HG03025 (cell line): ENCODE data around the gene SLC35F5.
"Not testable (repeated sequence)": the region's sequence is repeated elsewhere in the genome, so short reads cannot be mapped to it uniquely, and the experiment has no call there.

Source experiments
- ATAC-seq: cut with Tn5 transposase; IDR thresholded peaks from one replicate; pipeline ENCODE4 v1.9.1; 2021; ENCODE audit warnings: mild to moderate bottlenecking, moderate library complexity; ENCODE audit not compliant: unreplicated experiment, low FRiP score

SLC35F5 gene

DNA sequence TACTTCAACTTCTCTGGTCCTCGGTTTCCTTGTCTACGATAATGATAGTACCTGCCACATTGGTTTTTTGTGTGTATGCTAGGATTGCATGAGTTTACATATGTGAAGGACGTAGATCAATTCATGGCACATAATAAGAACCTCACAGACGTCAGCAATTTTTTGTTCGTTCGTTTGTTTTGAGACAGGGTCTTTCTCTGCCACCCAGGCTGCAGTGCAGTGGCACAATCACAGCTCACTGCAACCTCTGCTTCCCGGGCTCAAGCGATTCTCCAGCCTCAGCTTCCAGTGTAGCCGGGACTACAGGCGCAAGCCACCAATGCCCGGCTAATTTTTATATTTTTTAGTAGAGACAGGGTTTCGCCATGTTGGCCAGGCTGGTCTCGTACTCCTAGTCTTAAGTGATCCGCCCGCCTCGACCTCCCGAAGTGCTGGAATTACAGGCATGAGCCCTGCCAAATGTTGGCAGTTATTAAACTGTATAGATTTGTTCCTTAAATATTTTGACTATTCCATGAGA, 756 bp upstream of the SLC35F5 start:
- ATAC-seq = no peak

- peak; percentile 31 for ATAC-seq
Measured at GRCh38 chr2:113755835-113756354, 547 bp downstream of the SLC35F5 start.

GRCh38 chr2:113755035-113755834, 1.2 kb downstream of the SLC35F5 start:
- ATAC-seq = no peak

- ATAC-seq = no peak
Measured at GRCh38 chr2:113754160-113754559, 2.3 kb downstream of the SLC35F5 start.

DNA sequence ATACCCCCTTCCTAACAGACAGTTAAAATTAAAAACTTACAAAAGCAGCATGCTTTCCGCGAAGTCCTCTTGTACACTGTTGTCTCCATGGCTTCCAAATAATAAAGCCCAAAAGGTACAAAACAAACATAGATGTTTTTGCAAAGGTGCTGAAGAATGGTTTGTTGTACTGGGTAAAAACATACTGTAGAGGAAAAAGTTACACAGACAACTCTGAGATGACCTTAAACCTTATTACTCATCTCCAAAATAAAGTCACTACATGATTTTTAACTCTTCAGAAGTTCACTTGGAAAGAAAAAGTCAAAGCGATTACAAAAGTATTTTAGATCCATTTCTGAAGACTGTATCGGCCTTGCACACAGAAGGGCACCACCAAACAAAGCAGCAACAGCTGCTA, 6.1 kb downstream of the SLC35F5 start:
- ATAC-seq = no peak

GRCh38 chr2:113741091-113741490, 15.4 kb downstream of the SLC35F5 start:
- ATAC-seq = no peak

GRCh38 chr2:113739849-113740248, 16.6 kb downstream of the SLC35F5 start:
- ATAC-seq = no peak

DNA sequence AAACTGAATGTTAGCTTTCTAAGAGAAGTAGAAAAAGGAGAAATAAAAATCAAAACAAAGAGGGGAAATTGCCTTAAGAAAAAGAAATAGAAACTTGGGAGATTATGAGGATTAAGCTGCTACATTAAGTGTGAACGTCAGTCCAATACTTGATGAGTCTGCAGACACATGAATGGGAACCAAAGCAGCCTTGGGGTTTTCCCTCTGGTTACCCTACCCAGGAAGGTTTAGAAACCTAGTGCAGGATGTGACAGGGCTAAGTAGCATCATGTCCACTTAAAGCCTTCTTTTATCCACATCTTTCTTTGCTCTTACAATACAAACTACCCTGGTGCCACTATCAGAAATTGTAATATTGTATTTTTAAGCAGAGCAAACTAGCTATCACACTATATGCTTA, 22.3 kb downstream of the SLC35F5 start:
- ATAC-seq = no peak

GRCh38 chr2:113724010-113724409, 32.4 kb downstream of the SLC35F5 start:
- ATAC-seq = no peak

DNA sequence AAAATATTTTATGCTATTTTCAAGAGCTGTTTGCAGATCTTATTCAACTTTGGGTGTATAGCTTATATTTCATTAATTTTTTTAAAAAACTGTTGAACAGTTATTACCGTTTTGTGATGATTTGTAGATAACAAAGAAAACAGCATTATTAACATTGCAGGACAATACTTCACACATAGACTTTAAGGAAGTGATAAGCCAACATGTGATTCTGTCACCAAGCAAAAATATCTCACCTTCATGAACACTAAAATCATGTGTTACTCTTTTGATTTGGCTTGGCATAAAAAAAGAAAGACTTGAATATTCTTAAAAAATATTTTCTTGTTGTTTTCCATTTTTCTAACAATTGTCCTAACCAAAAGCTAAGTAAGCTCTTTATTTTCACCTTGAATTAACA, 33.0 kb downstream of the SLC35F5 start:
- ATAC-seq = no peak

- ATAC-seq = no peak
Measured at GRCh38 chr2:113720167-113720566, 36.3 kb downstream of the SLC35F5 start.

DNA sequence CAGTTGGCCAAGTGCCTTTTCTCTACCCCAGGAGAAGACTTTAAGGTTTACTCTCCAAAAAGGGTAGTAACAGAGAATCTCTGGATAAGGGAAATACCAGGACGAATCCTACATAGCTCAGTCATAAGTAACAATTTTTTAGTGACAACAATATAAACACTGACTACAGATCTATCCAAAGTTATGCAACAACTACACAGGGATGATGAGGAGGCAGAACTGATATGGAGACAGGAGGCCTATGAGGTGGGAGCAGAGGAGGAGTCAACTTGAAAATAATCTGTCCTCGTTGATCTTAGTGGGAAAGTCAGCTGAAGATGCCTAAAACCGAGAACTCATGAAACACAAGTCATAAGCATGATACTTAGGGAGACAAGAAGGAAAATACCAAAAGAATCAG, 40.2 kb downstream of the SLC35F5 start:
- ATAC-seq = no peak

GRCh38 chr2:113712941-113713340, 43.5 kb downstream of the SLC35F5 start:
- ATAC-seq = no peak

DNA sequence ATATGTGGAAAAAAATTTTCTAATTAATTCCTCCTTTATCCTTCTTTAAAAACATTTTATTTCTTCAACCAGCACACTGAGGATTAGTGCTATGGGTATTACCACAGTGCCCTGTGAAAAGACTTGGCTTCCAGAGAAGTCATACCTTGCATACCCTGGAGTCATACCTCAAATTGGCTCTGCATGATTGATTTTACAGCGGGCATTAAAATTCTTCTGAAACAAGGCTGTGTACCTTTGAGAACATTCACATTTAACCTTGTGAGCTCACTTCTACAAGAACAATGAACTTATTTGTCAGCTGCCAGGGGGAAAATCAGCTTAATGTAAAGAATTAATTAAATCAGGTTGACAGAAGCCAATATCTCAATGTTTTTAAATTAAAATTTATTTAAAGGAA, 44.6 kb downstream of the SLC35F5 start:
- no peak for ATAC-seq

DNA sequence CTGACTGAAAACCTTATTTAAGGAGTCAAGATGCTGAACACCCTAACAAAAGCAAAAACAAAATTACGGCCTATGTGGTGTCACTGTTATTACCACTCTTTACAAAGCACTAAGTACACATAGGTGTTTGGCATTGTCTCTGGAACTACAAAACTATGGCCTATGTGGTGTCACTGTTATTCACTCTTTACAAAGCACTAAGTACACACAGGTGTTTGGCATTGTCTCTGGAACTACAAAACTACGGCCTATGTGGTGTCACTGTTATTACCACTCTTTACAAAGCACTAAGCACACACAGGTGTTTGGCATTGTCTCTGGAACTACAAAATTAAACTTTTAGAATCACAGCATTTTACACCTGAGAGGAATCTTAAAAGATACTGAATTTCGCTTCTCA, 47.4 kb downstream of the SLC35F5 start:
- no peak for ATAC-seq

- ATAC-seq = no peak
Measured at GRCh38 chr2:113707106-113707505, 49.3 kb downstream of the SLC35F5 start.

- ATAC-seq = no peak
Measured at GRCh38 chr2:113705982-113706523, 50.4 kb downstream of the SLC35F5 start.

- ATAC-seq = not testable (repeated sequence)
Measured at GRCh38 chr2:113704300-113704993, 52.0 kb downstream of the SLC35F5 start.

GRCh38 chr2:113703386-113704299, 52.8 kb downstream of the SLC35F5 start:
- no peak for ATAC-seq

DNA sequence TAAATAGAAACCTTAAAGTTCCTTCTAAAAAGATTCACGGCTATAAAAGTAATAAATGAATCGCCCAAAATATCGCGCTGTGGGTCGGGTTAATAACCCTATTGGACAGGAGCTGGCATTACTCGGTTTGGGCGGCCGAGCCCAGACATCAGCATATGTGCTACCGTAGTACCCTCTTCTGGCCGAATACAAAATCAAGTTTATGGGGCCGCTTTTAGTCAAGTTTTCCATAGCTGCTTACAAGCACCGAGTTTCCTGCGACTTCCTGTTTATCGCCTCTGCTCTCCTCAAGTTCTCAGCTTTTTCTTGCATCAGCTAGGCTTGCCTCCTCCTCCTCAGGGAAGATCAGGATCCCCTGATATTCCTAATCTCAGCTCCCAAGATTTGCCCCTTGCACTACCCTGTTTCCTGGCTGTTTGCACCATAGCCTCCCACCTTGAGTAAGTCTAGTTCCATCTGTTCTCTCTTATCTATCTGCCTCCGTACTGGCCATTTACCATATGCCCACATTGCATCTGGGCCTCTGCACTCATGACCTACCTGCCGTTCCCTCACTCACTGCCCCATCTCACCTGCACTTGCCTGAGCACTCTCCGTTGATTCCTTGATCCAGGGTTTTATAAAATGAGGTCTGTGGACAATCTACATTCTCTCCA, 56.1 kb downstream of the SLC35F5 start:
- peak; percentile 71 for ATAC-seq
